KBM-7 (cell line): ENCODE results near the gene NDUFA8.
A peak's percentile ranks its signal among the peaks of the same experiment; 100 is the strongest.

Experiments used
- DNase-seq: peaks from one replicate; pipeline ENCODE4 v3.0.0-alpha.2; 2015
- in situ Hi-C: fragments of 300-500 bp; cut with MboI; formaldehyde crosslinking; loops from 2 replicates; pipeline ENCODE4 v1.14.3; 2020; ENCODE audit warnings: low sequenced_read_pairs, low pct_unique_long_range_greater_than_20kb, mixed read lengths

NDUFA8 gene

DNA sequence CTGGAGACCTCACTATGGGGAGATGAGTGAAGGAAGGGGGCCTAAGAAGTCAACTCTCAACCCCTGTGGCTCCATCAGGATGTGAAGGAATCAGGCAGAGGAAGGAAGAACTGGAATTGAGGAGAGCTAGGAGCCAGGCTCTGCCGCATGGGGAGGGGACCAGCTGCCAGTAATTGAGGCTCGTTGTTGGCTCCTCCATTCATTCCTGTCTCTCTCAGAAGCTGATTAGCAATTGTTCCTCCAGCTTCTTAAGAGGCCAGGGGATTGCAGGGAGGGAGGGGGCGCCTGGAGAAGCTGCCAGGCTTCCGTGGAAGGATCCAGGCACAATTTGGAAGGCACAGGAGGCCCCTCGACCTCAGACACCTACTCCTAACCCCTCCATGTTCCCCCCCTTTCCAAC is 46.0 kb downstream of the NDUFA8 start:
- in situ Hi-C loops: loop anchor here (25.0 kb wide), 2 partner anchors 349 to 674 kb away; partner anchors contain the start of gene OR5C1

DNA sequence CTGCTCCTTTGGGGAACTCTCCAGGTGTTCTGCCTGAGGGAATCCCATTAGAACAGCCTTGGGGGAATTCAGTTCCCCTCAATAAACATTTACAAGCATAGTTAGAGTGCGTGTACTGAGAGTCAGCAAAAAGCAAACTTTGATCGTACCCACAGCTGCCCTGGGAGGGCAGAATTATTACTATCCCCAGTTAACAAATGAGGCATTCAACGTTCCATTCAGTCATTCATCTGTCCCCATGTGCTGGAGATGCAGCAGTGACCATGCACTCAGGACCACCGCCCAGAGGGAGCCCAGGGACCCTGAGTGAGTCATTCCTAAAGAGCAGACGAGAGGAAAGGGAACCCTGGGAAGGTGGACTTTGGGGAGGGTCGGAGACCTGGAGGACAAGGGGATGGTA is 47.3 kb downstream of the NDUFA8 start:
- in situ Hi-C loops: loop anchor here (25.0 kb wide), 2 partner anchors 350 to 675 kb away; partner anchors contain the start of gene OR5C1
- no peak for DNase-seq

More for the DNA sequence above, 46.0 kb downstream of the NDUFA8 start:
- no peak for DNase-seq

DNA sequence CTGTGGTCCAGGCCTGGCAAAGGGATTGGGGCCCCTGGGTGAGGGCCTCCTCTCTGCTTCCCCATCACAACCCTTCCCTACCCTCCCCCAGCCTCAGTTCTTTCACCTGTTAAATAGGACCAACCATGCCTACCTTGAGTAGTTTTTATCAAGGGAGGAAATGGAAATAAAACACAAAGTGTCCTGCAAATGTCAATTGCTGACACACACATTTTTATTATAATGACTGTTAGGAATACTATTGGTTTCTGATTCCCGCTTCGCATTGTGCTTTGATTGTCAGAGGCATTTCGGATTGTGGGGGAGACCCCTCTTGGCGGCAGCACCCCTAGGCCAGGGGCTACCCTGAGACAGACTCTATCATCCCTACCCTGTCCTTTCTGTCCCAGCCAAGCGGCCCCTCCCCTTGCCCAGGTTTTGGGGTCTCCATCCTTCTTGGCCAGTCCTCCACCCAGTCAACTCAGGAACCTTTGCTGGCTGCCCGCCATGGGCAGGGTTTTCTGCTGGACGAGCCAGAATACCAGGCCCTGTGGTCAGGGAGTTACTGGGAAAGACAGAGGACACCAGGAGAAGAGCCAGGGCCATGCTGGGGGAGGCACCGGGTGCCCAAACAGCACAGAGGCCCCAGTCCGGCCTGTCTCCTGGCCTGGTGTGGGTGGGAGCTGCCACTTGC is 48.0 kb downstream of the NDUFA8 start:
- in situ Hi-C loops: loop anchor here (25.0 kb wide), 2 partner anchors 351 to 676 kb away; partner anchors contain the start of gene OR5C1

DNA sequence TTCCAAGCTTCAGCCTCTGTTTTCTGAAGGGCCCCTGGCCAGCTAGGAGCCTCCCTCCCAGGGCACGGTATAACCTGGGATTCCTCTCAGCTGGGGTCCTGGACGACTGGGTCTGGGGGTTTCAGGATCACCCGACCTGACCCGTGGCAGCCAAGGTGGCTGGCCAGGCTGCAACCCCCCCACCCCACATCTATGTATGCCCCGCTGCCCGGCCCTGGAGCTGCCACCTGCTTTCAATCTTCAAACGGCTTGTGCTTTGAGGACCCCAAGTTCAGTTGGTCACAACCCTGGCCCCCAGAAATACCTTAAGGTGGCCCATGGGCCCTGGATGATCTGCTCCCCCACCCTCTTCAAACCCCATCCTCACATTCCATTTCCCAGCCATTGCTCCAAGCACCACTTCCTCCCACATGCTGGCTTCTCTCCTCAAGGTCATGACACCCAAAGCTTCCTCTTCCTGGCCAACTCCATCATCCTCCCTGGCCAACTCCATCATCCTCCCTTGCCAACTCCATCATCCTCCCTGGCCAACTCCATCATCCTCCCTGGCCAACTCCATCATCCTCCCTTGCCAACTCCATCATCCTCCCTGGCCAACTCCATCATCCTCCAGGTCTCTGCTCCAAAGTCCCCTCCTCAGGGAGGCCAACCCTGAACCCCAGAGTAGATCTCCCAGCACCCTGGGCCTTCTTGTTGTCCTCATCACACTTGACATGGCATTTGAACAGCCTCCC is 49.3 kb downstream of the NDUFA8 start:
- DNase-seq: no peak
- in situ Hi-C loops: loop anchor here (25.0 kb wide), 2 partner anchors 352 to 677 kb away; partner anchors contain the start of gene OR5C1

More for the DNA sequence above, 48.0 kb downstream of the NDUFA8 start:
- DNase-seq: no peak

DNA sequence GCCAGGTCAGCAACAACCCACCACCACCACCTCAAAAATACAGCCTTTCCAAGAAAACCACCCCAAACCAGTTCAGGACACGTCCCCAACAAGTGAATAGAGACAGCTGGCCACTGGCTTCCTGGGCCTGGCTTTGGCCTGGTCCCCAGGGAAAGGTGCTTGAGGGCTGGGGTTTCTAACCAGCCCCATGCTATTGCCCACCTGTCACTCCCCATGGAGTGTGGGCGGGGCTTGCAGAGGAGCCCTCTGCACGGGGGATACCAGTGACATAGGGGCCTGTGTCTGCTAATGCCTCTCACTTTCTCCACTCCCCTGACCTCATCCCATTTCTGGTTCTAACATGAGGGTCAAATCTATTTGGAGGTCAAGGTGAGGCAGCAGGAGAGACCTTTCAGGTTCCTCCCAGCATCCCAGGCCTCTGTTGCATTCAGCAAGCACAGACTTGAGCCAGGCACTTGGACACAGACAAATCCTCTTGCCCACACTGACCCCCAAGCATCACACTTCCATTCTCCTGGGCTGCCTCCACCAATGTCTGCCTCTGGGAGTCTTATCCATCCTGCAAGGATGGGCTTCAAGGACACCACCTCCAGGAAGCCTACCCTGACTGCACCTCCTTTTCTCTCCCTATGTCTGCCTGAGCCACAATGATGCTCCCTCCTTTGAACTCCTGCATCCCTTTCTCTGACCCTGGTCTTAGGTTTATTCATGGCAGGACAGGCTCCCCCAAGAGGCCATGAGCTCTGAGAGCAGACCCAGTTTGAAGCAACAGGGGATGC is 50.4 kb downstream of the NDUFA8 start:
- no peak for DNase-seq
- in situ Hi-C loops: loop anchor here (25.0 kb wide), 2 partner anchors 353 to 678 kb away; partner anchors contain the start of gene OR5C1

DNA sequence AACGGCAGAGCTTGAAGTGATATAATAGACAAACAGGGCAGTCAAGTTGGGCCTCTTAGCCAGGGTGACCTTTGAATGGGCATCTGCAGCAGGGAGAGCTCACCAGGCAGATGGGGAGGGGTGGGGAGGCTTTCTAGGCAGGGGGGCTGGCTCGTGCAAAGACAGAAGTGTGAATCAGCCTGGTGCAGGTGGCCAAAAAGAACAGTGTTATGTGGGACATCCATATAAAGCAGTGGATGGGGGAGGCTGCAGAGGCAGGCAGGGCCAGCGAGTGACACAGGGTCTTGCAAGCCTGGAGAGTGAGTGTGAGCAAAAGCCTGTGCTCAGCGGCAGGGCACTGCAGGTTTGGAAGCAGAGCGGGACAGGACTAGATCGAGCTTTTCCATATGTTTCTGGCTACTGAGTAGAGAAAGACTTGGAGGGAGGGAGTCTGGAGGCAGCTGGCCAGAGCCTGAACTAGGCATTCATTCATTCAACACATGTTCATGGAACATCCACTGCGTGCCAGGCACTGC is 52.2 kb downstream of the NDUFA8 start:
- in situ Hi-C loops: loop anchor here (25.0 kb wide), 2 partner anchors 355 to 680 kb away; partner anchors contain the start of gene OR5C1
- DNase-seq: no peak

DNA sequence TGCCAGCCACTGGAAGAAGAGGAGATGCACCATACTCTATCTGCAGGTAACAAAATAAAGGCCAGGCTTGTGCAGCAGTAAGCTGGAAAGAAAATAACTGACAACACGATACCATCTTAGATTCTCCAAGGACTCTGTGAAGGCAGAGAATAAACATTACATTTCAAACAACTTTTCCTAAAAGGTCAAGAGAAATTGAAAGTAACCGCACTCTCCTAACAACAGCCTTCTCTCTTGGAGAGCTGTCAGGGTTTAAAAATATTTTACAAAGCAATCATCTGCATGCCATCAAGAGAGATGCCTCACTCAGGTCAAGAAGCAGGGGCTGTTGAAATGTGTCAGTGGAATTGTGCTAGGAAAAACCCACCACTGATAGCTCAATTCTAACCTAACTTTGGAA is 53.0 kb downstream of the NDUFA8 start:
- in situ Hi-C loops: loop anchor here (25.0 kb wide), 2 partner anchors 356 to 681 kb away; partner anchors contain the start of gene OR5C1
- DNase-seq: no peak

DNA sequence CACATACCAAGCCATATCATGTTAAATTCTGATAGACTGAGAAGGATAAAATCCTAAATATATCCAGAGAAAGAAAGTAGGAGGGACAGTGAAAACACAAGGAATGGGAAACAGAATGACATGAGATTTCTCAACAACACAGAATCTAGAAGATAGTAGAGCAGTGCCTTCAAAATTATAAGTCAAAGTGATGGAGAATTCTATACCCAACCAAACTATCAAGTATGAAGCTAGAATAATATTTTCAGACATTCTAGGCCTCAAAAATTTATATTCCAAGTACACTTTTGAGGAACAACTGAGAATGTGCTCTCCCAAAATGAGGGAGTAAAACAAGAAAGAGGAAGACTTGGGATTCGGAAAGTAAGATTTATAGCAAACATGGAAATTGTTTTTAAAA is 55.6 kb downstream of the NDUFA8 start:
- DNase-seq: no peak
- in situ Hi-C loops: loop anchor here (25.0 kb wide), 2 partner anchors 358 to 683 kb away; partner anchors contain the start of gene OR5C1

DNA sequence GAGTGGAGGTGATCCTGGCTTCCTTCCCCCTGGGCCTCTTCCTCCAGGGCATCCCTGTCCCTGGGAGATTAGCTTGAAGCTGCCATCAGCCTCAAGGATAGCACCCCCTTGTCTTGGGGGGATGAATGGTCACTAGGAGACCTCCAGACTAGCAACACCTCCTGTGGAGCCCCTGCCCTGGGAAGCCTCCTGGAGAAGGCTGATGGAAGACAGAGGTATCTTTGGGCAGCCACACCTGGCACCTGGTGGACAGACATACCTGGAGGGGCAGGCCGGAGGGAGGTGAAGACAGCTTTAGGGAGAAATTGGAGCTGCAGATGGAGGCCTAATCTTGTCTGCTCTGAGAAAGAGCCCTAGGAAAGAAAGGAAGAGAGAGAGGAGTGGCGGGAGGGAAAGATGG is 57.4 kb downstream of the NDUFA8 start:
- no peak for DNase-seq
- in situ Hi-C loops: loop anchor here (25.0 kb wide), 2 partner anchors 360 to 685 kb away; partner anchors contain the start of gene OR5C1

DNA sequence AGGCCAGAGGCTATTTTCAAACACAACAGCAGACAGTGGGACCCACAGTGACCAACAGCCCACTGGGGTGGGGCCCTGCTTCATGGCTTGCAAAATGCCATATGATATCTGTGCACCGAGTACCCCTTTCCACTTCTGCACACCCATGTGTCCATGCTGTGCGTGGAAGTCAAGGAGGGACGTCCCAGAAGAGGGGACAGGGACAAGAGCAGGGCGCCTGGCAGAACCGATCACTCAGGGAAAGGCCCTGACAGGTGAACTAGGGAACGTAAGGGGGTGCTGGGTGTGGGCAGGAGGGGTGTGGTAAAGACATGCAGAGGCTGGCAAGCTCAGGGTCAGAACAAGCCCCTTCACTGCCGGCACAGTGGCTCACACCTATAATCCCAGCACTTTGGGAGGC is 58.8 kb downstream of the NDUFA8 start:
- no peak for DNase-seq
- in situ Hi-C loops: loop anchor here (25.0 kb wide), 2 partner anchors 362 to 687 kb away; partner anchors contain the start of gene OR5C1

DNA sequence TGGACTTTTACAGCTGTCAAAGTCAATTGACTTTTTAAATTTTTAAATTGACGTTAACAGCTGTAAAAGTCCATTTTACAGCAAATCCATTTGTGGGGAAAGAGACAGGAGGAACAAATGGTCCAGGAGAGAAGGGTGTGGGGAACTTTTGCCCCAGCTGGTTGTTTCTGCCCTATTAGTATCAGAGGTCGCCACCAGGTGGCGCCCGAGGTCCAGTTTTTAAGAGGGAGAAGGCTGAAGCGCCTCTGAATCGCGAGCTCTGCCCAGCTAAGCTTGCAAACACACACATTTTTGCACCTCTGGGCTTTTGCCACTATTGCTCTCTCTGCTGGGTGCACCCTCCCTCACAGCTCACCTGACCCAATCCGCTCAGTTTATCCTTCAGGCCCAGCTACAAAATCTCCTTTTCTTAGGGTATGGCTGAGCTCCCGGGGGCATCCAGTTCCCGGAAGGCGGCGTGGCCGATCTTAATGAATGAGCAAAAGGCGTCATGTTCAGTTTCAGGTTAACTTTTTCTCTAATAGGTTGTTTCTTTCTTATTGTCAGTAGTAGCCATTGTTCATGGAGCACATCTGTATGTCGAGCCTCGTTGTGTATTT is 60.2 kb downstream of the NDUFA8 start:
- in situ Hi-C loops: no loop called here

DNA sequence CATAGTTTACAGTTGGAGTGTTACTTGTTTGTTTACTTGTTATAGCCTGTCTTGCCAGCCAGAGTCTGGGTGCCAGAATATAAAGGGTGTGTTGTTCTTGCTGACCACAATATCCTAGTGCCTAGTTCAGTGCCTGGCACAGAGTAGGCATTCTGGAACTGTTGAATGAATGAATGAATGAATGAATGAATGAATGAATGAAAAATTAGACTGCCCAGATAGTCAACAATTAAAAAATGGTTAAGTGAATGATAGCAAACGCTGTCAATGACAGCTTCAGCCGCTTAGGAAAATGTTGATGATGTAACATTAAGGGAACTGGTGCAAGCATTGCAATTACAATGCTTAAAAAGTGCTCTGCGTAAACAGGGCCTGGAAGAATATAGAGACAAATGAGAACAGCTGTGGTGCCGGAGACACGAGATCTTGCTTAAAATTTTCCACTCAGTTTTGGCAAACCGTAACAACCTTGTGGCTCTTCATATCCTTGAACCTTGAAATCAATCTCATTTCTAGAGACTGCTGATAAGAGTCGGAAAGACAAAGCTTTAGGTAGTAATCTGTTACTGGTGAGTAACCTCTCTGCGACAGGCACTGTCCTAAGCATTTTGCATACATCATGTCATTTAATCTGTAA is 61.8 kb downstream of the NDUFA8 start:
- no peak for DNase-seq
- in situ Hi-C loops: no loop called here

More for the DNA sequence above, 60.2 kb downstream of the NDUFA8 start:
- peak; percentile 79 for DNase-seq

DNA sequence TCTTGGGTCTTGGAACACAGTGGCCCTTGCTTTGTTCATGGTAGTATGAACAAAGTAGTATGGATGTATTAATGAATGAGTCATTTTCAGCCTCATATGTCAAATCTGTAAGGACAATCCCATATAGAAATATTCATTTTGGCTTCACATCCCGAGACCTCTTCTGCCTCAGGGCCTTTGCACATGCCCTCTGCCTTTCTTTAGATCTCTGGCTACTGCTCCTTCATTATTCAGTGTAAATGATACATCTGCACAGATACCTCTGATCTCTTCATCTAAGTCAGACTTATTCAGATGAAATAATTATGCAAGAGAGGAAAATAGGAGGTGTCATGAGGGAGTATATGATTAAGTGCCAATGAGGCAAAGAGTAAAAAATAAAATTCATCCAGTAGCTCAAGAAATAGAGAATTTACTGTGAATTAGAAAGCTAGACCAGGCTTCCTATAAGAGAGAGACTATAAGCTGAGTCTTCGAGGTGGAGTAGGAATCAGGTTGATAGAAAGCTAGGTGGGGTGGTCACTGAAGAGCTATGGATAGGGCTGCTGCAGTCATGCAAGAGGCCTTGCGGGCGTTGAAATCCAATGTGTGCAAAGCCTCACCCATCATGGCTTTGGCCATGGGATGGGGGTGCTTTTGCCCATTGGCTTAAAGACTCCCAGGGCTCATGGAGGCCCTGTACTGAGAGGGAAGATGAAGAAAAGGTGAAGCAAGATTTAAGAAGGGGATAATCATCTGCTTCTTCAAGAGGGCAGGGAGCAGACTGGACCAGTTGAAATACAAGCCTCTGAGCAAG is 62.8 kb downstream of the NDUFA8 start:
- no peak for DNase-seq
- in situ Hi-C loops: no loop called here

DNA sequence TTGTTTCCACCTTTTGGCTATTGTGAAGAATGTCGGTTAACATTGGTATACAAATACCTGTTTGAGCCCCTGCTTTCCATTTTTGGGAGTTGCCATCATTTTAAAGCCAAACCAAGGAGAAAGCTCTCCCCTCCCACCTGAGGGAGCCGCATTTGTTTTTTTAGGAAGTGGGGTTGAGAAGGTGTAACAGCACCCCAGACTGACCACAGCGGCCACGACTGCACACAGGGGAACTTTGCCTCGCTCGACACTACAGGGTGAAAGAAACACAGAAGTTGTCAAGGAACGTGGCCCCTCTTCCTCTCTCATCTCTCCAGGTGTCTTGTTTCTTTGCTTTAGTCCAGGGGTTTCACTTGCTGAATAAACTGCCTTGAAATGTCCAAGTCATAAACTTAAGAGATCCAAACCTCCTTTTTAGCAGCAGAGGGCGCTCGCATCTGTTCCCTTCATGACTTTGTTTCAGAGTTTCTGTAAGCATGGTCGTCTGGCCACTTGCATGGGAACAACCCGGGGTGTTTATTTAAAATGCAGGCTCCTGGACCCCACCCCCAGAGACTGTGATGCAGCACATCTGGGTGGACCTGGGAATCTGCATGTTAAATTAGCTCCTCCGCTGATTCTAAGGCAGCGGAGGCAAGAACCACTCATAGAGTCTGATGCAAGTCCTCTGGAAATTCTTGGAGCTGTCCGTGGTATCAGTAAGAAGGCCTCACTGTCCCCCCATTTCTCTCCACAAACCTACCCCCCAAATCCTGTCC is 64.4 kb downstream of the NDUFA8 start:
- DNase-seq: peak; percentile 80
- in situ Hi-C loops: no loop called here
